OCI-LY7 (cell line): Measurements from ENCODE around the gene MFSD6.

ENCODE experiments used
- CTCF ChIP-seq: fragments of 200-600 bp; sonication (generic); conservative IDR thresholded peaks from 2 replicates; pipeline ENCODE4 v1.5.1; 2014; ENCODE audit warnings: mild to moderate bottlenecking, antibody characterized with exemption, low read length, moderate library complexity, mixed read lengths
- EZH2phosphoT487 ChIP-seq: fragments of 200-600 bp; sonication (generic); IDR thresholded peaks from 2 replicates; pipeline ENCODE4 v1.6.1; 2018; ENCODE audit warnings: low read depth, borderline replicate concordance, mild to moderate bottlenecking, mixed run types, antibody characterized with exemption, low read length, moderate library complexity, mixed read lengths

GRCh38 chr2:190530248-190530900, 122.2 kb downstream of the MFSD6 start:
- TF ChIP-seq CTCF (no peak), EZH2phosphoT487 (no peak)
